Neural progenitor cell (in vitro differentiated cells): ENCODE results near the gene NFE2L3.

ENCODE experiments used
- EZH2phosphoT487 ChIP-seq: fragments of 200-600 bp; sonication (generic); IDR thresholded peaks from 2 replicates; pipeline ENCODE4 v1.6.1; 2017; ENCODE audit warnings: antibody characterized with exemption
- TF ChIP-seq, protein P1 (sequence below): fragments of 200-600 bp; sonication (generic); IDR thresholded peaks from 2 replicates; pipeline ENCODE4 v1.5.1; 2017; ENCODE audit warnings: antibody characterized with exemption, mild to moderate bottlenecking

DNA sequence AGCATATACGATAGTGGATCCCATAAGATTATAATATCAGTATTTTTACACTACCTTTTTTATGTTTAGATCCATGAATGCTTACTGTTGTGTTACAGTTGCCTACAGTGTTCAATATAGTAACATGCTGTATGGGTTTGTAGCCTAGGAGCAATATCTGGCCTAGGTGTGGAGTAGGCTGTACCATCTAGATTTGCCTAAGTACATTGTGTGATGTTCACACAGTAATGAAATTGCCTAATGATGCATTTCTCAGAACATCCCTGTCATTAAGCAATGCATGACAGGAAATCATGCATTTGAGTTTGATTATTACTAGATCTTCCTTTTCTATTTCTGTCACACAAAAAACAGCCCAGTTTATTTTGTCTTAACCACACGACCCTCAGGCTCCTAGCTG lies 64.1 kb downstream of the NFE2L3 start:
- TF ChIP-seq EZH2phosphoT487, result no peak
- TF ChIP-seq, protein P1, sequence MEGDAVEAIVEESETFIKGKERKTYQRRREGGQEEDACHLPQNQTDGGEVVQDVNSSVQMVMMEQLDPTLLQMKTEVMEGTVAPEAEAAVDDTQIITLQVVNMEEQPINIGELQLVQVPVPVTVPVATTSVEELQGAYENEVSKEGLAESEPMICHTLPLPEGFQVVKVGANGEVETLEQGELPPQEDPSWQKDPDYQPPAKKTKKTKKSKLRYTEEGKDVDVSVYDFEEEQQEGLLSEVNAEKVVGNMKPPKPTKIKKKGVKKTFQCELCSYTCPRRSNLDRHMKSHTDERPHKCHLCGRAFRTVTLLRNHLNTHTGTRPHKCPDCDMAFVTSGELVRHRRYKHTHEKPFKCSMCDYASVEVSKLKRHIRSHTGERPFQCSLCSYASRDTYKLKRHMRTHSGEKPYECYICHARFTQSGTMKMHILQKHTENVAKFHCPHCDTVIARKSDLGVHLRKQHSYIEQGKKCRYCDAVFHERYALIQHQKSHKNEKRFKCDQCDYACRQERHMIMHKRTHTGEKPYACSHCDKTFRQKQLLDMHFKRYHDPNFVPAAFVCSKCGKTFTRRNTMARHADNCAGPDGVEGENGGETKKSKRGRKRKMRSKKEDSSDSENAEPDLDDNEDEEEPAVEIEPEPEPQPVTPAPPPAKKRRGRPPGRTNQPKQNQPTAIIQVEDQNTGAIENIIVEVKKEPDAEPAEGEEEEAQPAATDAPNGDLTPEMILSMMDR, result no peak
